Neural progenitor cell (in vitro differentiated cells): ENCODE measurements around the gene HTN3. TPM values are rescaled to one million over a fixed set of nuclear protein-coding genes. Genes with fewer than 3 reads are reported as not detected.
"Not testable (repeated sequence)": the region's sequence is repeated elsewhere in the genome, so short reads cannot be mapped to it uniquely, and the experiment has no call there.

Source experiments
- DNase-seq: peaks from one replicate; pipeline ENCODE4 v3.0.0-alpha.2; 2016; ENCODE audit warnings: low spot score
- H2AFZ ChIP-seq: fragments of 200-600 bp; sonication (generic); replicated peaks from 2 replicates; pipeline ENCODE4 v1.6.1; 2016; ENCODE audit warnings: antibody characterized with exemption
- H3F3A ChIP-seq: fragments of 200-600 bp; sonication (generic); 2 replicates; pipeline ENCODE4 v1.6.1; 2016; ENCODE audit warnings: antibody characterized with exemption, low read depth
- H3K27ac ChIP-seq: fragments of 200-600 bp; sonication (generic); 2 replicates; pipeline ENCODE4 v1.5.1; 2016; ENCODE audit warnings: mild to moderate bottlenecking
- H3K27me3 ChIP-seq: fragments of 200-600 bp; sonication (generic); 2 replicates; pipeline ENCODE4 v1.6.1; 2016; ENCODE audit warnings: mild to moderate bottlenecking, moderate library complexity
- H3K36me3 ChIP-seq: fragments of 200-600 bp; sonication (generic); 2 replicates; pipeline ENCODE4 v1.5.1; 2016
- H3K4me1 ChIP-seq: fragments of 200-600 bp; sonication (generic); 2 replicates; pipeline ENCODE4 v1.6.1; 2016; ENCODE audit warnings: mixed run types
- H3K4me2 ChIP-seq: fragments of 200-600 bp; sonication (generic); 2 replicates; pipeline ENCODE4 v1.6.1; 2016
- H3K4me3 ChIP-seq: fragments of 200-600 bp; sonication (generic); 2 replicates; pipeline ENCODE4 v1.5.1; 2016
- H3K79me2 ChIP-seq: fragments of 200-600 bp; sonication (generic); 2 replicates; pipeline ENCODE4 v1.6.1; 2016; ENCODE audit warnings: low read depth
- H3K9ac ChIP-seq: fragments of 200-600 bp; sonication (generic); 2 replicates; pipeline ENCODE4 v1.6.1; 2016
- H3K9me3 ChIP-seq: fragments of 200-600 bp; sonication (generic); 2 replicates; pipeline ENCODE4 v1.5.1; 2016; ENCODE audit warnings: low read depth
- H4K20me1 ChIP-seq: fragments of 200-600 bp; sonication (generic); 2 replicates; pipeline ENCODE4 v1.6.1; 2016; ENCODE audit warnings: low read depth
- H3K27ac Mint-ChIP-seq: 3 replicates; pipeline ENCODE4 v1.8.0; 2021; ENCODE audit warnings: mixed read lengths
- H3K27me3 Mint-ChIP-seq: 2 replicates; pipeline ENCODE4 v1.8.0; 2022; ENCODE audit warnings: low read depth, mild to moderate bottlenecking, inconsistent platforms, moderate library complexity, mixed read lengths; ENCODE audit not compliant: insufficient read depth
- H3K36me3 Mint-ChIP-seq: 3 replicates; pipeline ENCODE4 v1.8.0; 2021; ENCODE audit warnings: mixed read lengths
- H3K4me1 Mint-ChIP-seq: 3 replicates; pipeline ENCODE4 v1.8.0; 2021; ENCODE audit warnings: mixed read lengths
- H3K4me3 Mint-ChIP-seq: 3 replicates; pipeline ENCODE4 v1.8.0; 2021; ENCODE audit warnings: mild to moderate bottlenecking, moderate library complexity, mixed read lengths
- H3K9me3 Mint-ChIP-seq: 3 replicates; pipeline ENCODE4 v1.8.0; 2020; ENCODE audit warnings: mixed read lengths
- EZH2 ChIP-seq: fragments of 200-600 bp; sonication (generic); IDR thresholded peaks from 2 replicates; pipeline ENCODE4 v1.6.1; 2017; ENCODE audit warnings: antibody characterized with exemption, mild to moderate bottlenecking, moderate library complexity
- EZH2phosphoT487 ChIP-seq: fragments of 200-600 bp; sonication (generic); IDR thresholded peaks from 2 replicates; pipeline ENCODE4 v1.6.1; 2017; ENCODE audit warnings: antibody characterized with exemption
- total RNA-seq: library from RNA; depleted of rRNA; stranded (reverse); fragments of >200 nt; gene quantifications from 2 replicates; pipeline ENCODE4 v1.2.3, GENCODE V29; 2015; ENCODE audit warnings: low replicate concordance
- TF ChIP-seq, protein P1 (sequence below): fragments of 200-600 bp; sonication (generic); IDR thresholded peaks from 2 replicates; pipeline ENCODE4 v1.5.1; 2017; ENCODE audit warnings: antibody characterized with exemption, mild to moderate bottlenecking

The HTN3 gene
- total RNA-seq: not detected in 2 replicates

DNA sequence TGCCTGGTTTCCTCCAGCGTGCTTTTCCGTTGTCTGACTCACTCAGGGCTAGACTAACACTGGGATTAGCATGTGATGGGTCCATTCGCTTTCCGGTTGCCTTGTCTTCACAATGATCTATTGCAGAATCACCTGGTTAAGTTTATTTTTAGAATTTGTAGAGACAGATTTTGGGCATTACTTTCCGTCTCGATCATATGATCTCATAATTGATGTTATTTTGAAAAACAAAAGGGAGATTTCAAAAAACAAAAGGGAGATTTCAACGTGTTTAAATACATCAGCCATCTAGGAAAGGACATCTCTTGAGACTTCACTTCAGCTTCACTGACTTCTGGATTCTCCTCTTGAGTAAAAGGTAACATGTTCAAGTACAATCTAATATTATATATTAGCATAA is at the start of gene HTN3:
HTN3 (plus strand) TSS at position 301 of the 400 bp plus-strand sequence. CDS start 2,282 bp downstream, outside the sequence.
- H3K9me3 Mint-ChIP-seq, H3K4me2 ChIP-seq, H3K36me3 Mint-ChIP-seq, H3K27me3 ChIP-seq, H3K9ac ChIP-seq, H3K4me1 ChIP-seq, H3K9me3 ChIP-seq, H3K79me2 ChIP-seq, H3K4me3 Mint-ChIP-seq, H2AFZ ChIP-seq, DNase-seq, H3F3A ChIP-seq, H3K27me3 Mint-ChIP-seq, H3K36me3 ChIP-seq, H3K27ac ChIP-seq, H3K4me1 Mint-ChIP-seq, H3K27ac Mint-ChIP-seq, H4K20me1 ChIP-seq, H3K4me3 ChIP-seq: not testable (repeated sequence)

GRCh38 chr4:69984030-69984443 is 44.2 kb upstream of the HTN3 start:
- Mint-ChIP-seq H3K4me1 (no peaks in the 10 kb centered on the region), H3K4me3 (no peak overlapping the region), H3K36me3 (no peaks in the 10 kb centered on the region), H3K27ac (no peak overlapping the region), H3K27me3 (peaks cover 3% of the 10 kb centered on the region), H3K9me3 (no peaks in the 10 kb centered on the region)
- Histone ChIP-seq H3K9ac (no peak overlapping the region), H3K27me3 (no peaks in the 10 kb centered on the region), H3K9me3 (no peaks in the 10 kb centered on the region), H3K4me3 (no peak overlapping the region), H2AFZ (peak overlapping the region; percentile 81), H4K20me1 (no peaks in the 10 kb centered on the region), H3K27ac (no peak overlapping the region), H3F3A (no peaks in the 10 kb centered on the region), H3K36me3 (no peaks in the 10 kb centered on the region), H3K4me1 (no peaks in the 10 kb centered on the region), H3K4me2 (no peak overlapping the region), H3K79me2 (no peaks in the 10 kb centered on the region)
- TF ChIP-seq EZH2 (no peak), EZH2phosphoT487 (no peak)
- TF ChIP-seq, protein P1, sequence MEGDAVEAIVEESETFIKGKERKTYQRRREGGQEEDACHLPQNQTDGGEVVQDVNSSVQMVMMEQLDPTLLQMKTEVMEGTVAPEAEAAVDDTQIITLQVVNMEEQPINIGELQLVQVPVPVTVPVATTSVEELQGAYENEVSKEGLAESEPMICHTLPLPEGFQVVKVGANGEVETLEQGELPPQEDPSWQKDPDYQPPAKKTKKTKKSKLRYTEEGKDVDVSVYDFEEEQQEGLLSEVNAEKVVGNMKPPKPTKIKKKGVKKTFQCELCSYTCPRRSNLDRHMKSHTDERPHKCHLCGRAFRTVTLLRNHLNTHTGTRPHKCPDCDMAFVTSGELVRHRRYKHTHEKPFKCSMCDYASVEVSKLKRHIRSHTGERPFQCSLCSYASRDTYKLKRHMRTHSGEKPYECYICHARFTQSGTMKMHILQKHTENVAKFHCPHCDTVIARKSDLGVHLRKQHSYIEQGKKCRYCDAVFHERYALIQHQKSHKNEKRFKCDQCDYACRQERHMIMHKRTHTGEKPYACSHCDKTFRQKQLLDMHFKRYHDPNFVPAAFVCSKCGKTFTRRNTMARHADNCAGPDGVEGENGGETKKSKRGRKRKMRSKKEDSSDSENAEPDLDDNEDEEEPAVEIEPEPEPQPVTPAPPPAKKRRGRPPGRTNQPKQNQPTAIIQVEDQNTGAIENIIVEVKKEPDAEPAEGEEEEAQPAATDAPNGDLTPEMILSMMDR: no peak
- DNase-seq: peak; percentile 20

DNA sequence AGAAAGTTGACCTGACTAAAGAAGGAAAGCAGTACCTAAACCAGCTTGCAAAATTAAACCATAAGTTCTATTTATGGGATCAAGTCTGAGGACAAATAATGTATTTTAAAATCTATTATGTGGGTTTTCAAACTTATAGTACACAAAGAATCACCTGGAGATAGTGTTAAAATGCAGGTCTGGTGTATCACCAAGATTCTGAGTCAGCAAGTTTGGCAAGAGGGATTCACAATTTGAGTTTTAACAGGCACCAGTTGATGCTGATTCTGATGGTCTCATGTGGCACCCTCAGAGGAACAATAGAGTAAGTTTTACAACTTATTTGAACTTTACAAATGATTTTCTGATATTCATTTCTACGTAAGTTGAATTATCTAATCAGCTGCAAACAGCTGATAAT is 41.6 kb upstream of the HTN3 start:
- no peak overlapping the region for H3K4me2 ChIP-seq
- no peaks in the 10 kb centered on the region for H3K4me1 ChIP-seq
- DNase-seq: no peak
- Mint-ChIP-seq H3K27ac (no peak overlapping the region), H3K4me1 (no peaks in the 10 kb centered on the region), H3K9me3 (no peaks in the 10 kb centered on the region), H3K36me3 (no peaks in the 10 kb centered on the region), H3K4me3 (no peak overlapping the region), H3K27me3 (peaks cover 3% of the 10 kb centered on the region)
- H4K20me1 ChIP-seq: no peaks in the 10 kb centered on the region
- TF ChIP-seq, protein P1: no peak
- TF ChIP-seq EZH2 (no peak), EZH2phosphoT487 (no peak)
- H3K27ac ChIP-seq: no peak overlapping the region
- H3F3A ChIP-seq: no peaks in the 10 kb centered on the region
- no peaks in the 10 kb centered on the region for H3K9me3 ChIP-seq
- no peaks in the 10 kb centered on the region for H3K36me3 ChIP-seq
- H3K9ac ChIP-seq: no peak overlapping the region
- no peaks in the 10 kb centered on the region for H3K79me2 ChIP-seq
- no peak overlapping the region for H2AFZ ChIP-seq
- no peak overlapping the region for H3K4me3 ChIP-seq
- H3K27me3 ChIP-seq: no peaks in the 10 kb centered on the region

- Mint-ChIP-seq H3K27ac (no peak overlapping the region), H3K36me3 (no peaks in the 10 kb centered on the region), H3K27me3 (peaks cover 3% of the 10 kb centered on the region), H3K4me3 (no peak overlapping the region), H3K9me3 (no peaks in the 10 kb centered on the region), H3K4me1 (no peaks in the 10 kb centered on the region)
- no peak for DNase-seq
- Histone ChIP-seq H3K79me2 (no peaks in the 10 kb centered on the region), H3K9ac (no peak overlapping the region), H3K36me3 (no peaks in the 10 kb centered on the region), H4K20me1 (no peaks in the 10 kb centered on the region), H3K27me3 (no peaks in the 10 kb centered on the region), H3F3A (no peaks in the 10 kb centered on the region), H3K4me3 (no peak overlapping the region), H3K9me3 (no peaks in the 10 kb centered on the region), H3K4me1 (no peaks in the 10 kb centered on the region), H3K27ac (no peak overlapping the region), H2AFZ (no peak overlapping the region), H3K4me2 (no peak overlapping the region)
- TF ChIP-seq, protein P1: no peak
- TF ChIP-seq EZH2phosphoT487: no peak
- TF ChIP-seq EZH2: no peak
These were observed 37.2 kb upstream of the HTN3 start for GRCh38 chr4:69991016-69991415.
